ENCODE measurements around the gene SLC16A6.

DNA sequence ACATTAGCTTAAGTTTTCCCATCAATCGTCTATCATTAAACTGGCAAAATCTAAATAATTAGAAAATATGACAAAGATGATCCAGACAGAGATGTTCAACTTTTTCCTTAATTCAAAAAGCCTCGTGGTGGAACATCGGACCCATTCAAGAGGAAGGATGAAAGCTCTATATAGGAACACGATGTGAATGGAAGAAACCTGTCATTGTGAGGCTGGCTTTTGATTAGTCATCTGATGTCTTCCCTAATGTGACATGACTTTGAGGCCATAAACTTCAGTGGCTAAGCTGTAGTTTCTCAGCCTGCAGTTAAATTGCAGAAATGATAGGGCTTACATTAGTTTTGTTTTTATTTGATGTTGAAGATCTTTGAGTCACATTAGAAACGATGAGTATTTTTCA lies 42.0 kb downstream of the SLC16A6 start:
- no peak for TF ChIP-seq EZH2 (IDR thresholded peaks at IDR 0.05; ENCODE audit: insufficient read depth, poor library complexity, severe bottlenecking)
- TF ChIP-seq EZH2phosphoT487 (IDR thresholded peaks at IDR 0.05; ENCODE audit: insufficient read depth, low read depth) = no peak

All from GM23248 (cell line).